Mammary epithelial cell (primary cell): ENCODE measurements around the gene ZNRF1.
"Not testable (repeated sequence)": the region's sequence is repeated elsewhere in the genome, so short reads cannot be mapped to it uniquely, and the experiment has no call there.

Experiments
- CTCF ChIP-seq, 2 donors: IDR thresholded peaks in 1 of 2; conservative IDR thresholded peaks in 1 of 2; 2 replicates each; pipeline ENCODE4 v1.5.1; 2011 to 2012; ENCODE audit warnings: inconsistent platforms in 2 of 2, low read length in 2 of 2, mild to moderate bottlenecking in 2 of 2, control low read depth in 1 of 2, low read depth in 1 of 2; ENCODE audit not compliant: insufficient read depth in 1 of 2; ENCODE audit errors: extremely low read depth in 1 of 2
- EZH2 ChIP-seq: IDR thresholded peaks from 2 replicates; pipeline ENCODE4 v1.6.1; 2012; ENCODE audit warnings: low read length, inconsistent platforms, borderline replicate concordance

GRCh38 chr16:75026239-75026891, 27.5 kb downstream of the ZNRF1 start:
- not testable (repeated sequence) for TF ChIP-seq CTCF (conservative IDR thresholded peaks at IDR 0.05 in 1 of 2, IDR thresholded peaks at IDR 0.05 in 1 of 2; ENCODE audit: extremely low read depth in 1 of 2, insufficient read depth in 1 of 2, low read depth in 1 of 2, low read length in 2 of 2); EZH2
